H1 (cell line): ENCODE measurements around the gene PDE8A. TPM values are rescaled to one million over a fixed set of nuclear protein-coding genes. Genes with fewer than 3 reads are reported as not detected.

Source experiments
- CTCF ChIA-PET: fragments of 300-600 bp; sonication (Branson Sonifier 250); formaldehyde crosslinking; loops from one replicate; lab custom pipeline; 2021; ENCODE audit not compliant: partially characterized antibody; lab: Charles Lee
- POLR2A ChIA-PET: fragments of 300-600 bp; sonication (Branson Sonifier 250); formaldehyde crosslinking; loops from one replicate; lab custom pipeline; 2021; ENCODE audit warnings: inconsistent platforms; ENCODE audit not compliant: partially characterized antibody; lab: Charles Lee
- DNase-seq, 2 experiments: peaks; one replicate each; pipeline versions ENCODE4 v3.0.0 to v3.0.0-alpha.2; 2010 to 2022; ENCODE audit warnings: low spot score in 2 of 2, low read depth in 1 of 2, mixed read lengths in 1 of 2
- FAIRE-seq: peaks from 2 replicates; lab custom pipeline; 2011; peaks lifted over from hg19 to GRCh38; lab: Jason Lieb, UNC
- H2AFZ ChIP-seq: 2 replicates; pipeline ENCODE4 v1.8.1; 2012; ENCODE audit warnings: low read length, inconsistent platforms
- H2AK5ac ChIP-seq: 2 replicates; pipeline ENCODE4 v1.6.1; 2013; ENCODE audit warnings: low read depth, low read length
- H2BK120ac ChIP-seq: replicated peaks from 2 replicates; pipeline ENCODE3; 2013; ENCODE audit warnings: low read depth, low read length, inconsistent platforms
- H2BK12ac ChIP-seq: 2 replicates; pipeline ENCODE4 v1.6.1; 2013; ENCODE audit warnings: low read depth, low read length
- H2BK15ac ChIP-seq: 2 replicates; pipeline ENCODE4 v1.6.1; 2013; ENCODE audit warnings: low read length
- H2BK20ac ChIP-seq: 2 replicates; pipeline ENCODE4 v1.6.1; 2013; ENCODE audit warnings: low read length
- H2BK5ac ChIP-seq: 2 replicates; pipeline ENCODE4 v1.6.1; 2013; ENCODE audit warnings: low read depth, low read length
- H3K14ac ChIP-seq: 2 replicates; pipeline ENCODE4 v1.6.1; 2013; ENCODE audit warnings: inconsistent platforms; ENCODE audit not compliant: insufficient read length
- H3K18ac ChIP-seq: 2 replicates; pipeline ENCODE4 v1.6.1; 2013; ENCODE audit warnings: low read length; ENCODE audit errors: extremely low read depth
- H3K23ac ChIP-seq: 2 replicates; pipeline ENCODE4 v1.6.1; 2013; ENCODE audit warnings: inconsistent platforms; ENCODE audit not compliant: insufficient read length
- H3K23me2 ChIP-seq: 2 replicates; pipeline ENCODE4 v1.6.1; 2013; ENCODE audit warnings: low read depth, low read length
- H3K27ac ChIP-seq: 2 replicates; pipeline ENCODE4 v1.6.1; 2011; ENCODE audit warnings: low read depth, low read length, inconsistent platforms
- H3K27me3 ChIP-seq, 4 experiments: replicated peaks in 1 of 4; 1 replicate in 1 of 4; 2 replicates in 3 of 4; pipeline versions ENCODE4 v1.6.1 to v1.8.1; 2011 to 2013; ENCODE audit warnings: low read length in 3 of 4, mild to moderate bottlenecking in 3 of 4, inconsistent platforms in 2 of 4, mixed read lengths in 2 of 4, moderate library complexity in 1 of 4; ENCODE audit not compliant: control insufficient read depth in 3 of 4, insufficient read depth in 3 of 4; ENCODE audit errors: extremely low read depth in 1 of 4
- H3K36me3 ChIP-seq, 4 experiments: 2 replicates each; pipeline versions ENCODE4 v1.6.1 to v1.8.1; 2011 to 2013; ENCODE audit warnings: mild to moderate bottlenecking in 4 of 4, low read length in 3 of 4, moderate library complexity in 2 of 4, control low read depth in 1 of 4, inconsistent platforms in 1 of 4; ENCODE audit not compliant: insufficient read depth in 4 of 4, control insufficient read depth in 2 of 4
- H3K4ac ChIP-seq: replicated peaks from 2 replicates; pipeline ENCODE3; 2013; ENCODE audit warnings: low read length, low read depth, mixed read lengths, inconsistent platforms; ENCODE audit not compliant: insufficient read length
- H3K4me1 ChIP-seq, 4 experiments: replicated peaks in 1 of 4; 1 replicate in 1 of 4; 2 replicates in 3 of 4; pipeline versions ENCODE4 v1.6.1 to v1.8.1; 2011 to 2013; ENCODE audit warnings: low read length in 3 of 4, inconsistent platforms in 2 of 4, mixed read lengths in 1 of 4; ENCODE audit not compliant: insufficient read depth in 4 of 4, control insufficient read depth in 3 of 4
- H3K4me2 ChIP-seq, 2 experiments: 2 replicates each; pipeline versions ENCODE4 v1.6.1 to v1.8.1; 2011 to 2013; ENCODE audit warnings: low read depth in 2 of 2, low read length in 2 of 2, control low read depth in 1 of 2, inconsistent platforms in 1 of 2, mild to moderate bottlenecking in 1 of 2; ENCODE audit not compliant: insufficient read depth in 1 of 2
- H3K4me3 ChIP-seq, 4 experiments: fragments of 200-600, 300-600 bp in 1 of 4; sonication (generic), shearing (Covaris generic), sonication (Bioruptor Twin) in 1 of 4; 2 replicates each; pipeline versions ENCODE4 v1.5.1 to v1.8.1; 2011 to 2016; ENCODE audit warnings: low read length in 4 of 4, low read depth in 3 of 4, control low read depth in 2 of 4, inconsistent platforms in 2 of 4, mild to moderate bottlenecking in 2 of 4, mixed read lengths in 1 of 4, moderate library complexity in 1 of 4; ENCODE audit not compliant: insufficient read depth in 2 of 4; ENCODE audit errors: extremely low read depth in 1 of 4
- H3K56ac ChIP-seq: replicated peaks from 2 replicates; pipeline ENCODE3; 2013; ENCODE audit warnings: low read depth, mild to moderate bottlenecking, mixed read lengths, low read length, inconsistent platforms; ENCODE audit not compliant: insufficient read length
- H3K79me1 ChIP-seq: 2 replicates; pipeline ENCODE4 v1.6.1; 2013; ENCODE audit warnings: low read depth, low read length, control low read depth
- H3K79me2 ChIP-seq, 2 experiments: 2 replicates each; pipeline versions ENCODE4 v1.6.1 to v1.8.1; 2012 to 2013; ENCODE audit warnings: low read length in 2 of 2, mild to moderate bottlenecking in 2 of 2, inconsistent platforms in 1 of 2; ENCODE audit not compliant: insufficient read depth in 2 of 2, control insufficient read depth in 1 of 2
- H3K9ac ChIP-seq, 4 experiments: replicated peaks in 1 of 4; 1 replicate in 1 of 4; 2 replicates in 3 of 4; pipeline versions ENCODE4 v1.6.1 to v1.8.1; 2011 to 2013; ENCODE audit warnings: low read depth in 3 of 4, low read length in 3 of 4, control low read depth in 2 of 4, mild to moderate bottlenecking in 2 of 4, moderate library complexity in 2 of 4, inconsistent platforms in 1 of 4; ENCODE audit errors: extremely low read depth in 1 of 4
- H3K9me3 ChIP-seq, 2 experiments: 2 replicates each; pipeline versions ENCODE4 v1.6.1 to v1.8.1; 2012 to 2013; ENCODE audit warnings: mild to moderate bottlenecking in 2 of 2, moderate library complexity in 2 of 2, control low read depth in 1 of 2, inconsistent platforms in 1 of 2, low read depth in 1 of 2, low read length in 1 of 2, mixed read lengths in 1 of 2; ENCODE audit not compliant: insufficient read depth in 2 of 2
- H4K20me1 ChIP-seq, 2 experiments: replicated peaks in 1 of 2; 2 replicates each; pipeline versions ENCODE3 to v1.8.1; 2011 to 2013; ENCODE audit warnings: inconsistent platforms in 2 of 2, low read length in 2 of 2, mild to moderate bottlenecking in 1 of 2; ENCODE audit not compliant: insufficient read depth in 2 of 2, control insufficient read depth in 1 of 2
- H4K5ac ChIP-seq: 2 replicates; pipeline ENCODE4 v1.6.1; 2013; ENCODE audit warnings: low read length, low read depth, mixed read lengths, inconsistent platforms; ENCODE audit not compliant: insufficient read length
- H4K8ac ChIP-seq: 2 replicates; pipeline ENCODE4 v1.8.0; 2013; ENCODE audit warnings: mild to moderate bottlenecking, moderate library complexity, low read length, inconsistent platforms; ENCODE audit not compliant: insufficient read depth; ENCODE audit errors: extremely low read depth
- H4K91ac ChIP-seq: replicated peaks from 2 replicates; pipeline ENCODE3; 2013; ENCODE audit warnings: low read length, mixed read lengths, inconsistent platforms; ENCODE audit not compliant: insufficient read length
- KDM4A ChIP-seq: IDR thresholded peaks from one replicate; pipeline ENCODE4 v1.7.1; 2012; ENCODE audit warnings: low read depth, mild to moderate bottlenecking, moderate library complexity, low read length, inconsistent platforms; ENCODE audit not compliant: severe bottlenecking
- WGBS, 2 experiments: shearing (Covaris generic) in 1 of 2; methylation state at CpG; one replicate each; pipeline versions ENCODE4 v1.1.6 to v1.1.7; 2013 to 2015; ENCODE audit warnings: low lambda C conversion rate in 2 of 2, mixed read lengths in 2 of 2, inconsistent platforms in 1 of 2, low coverage in 1 of 2, missing lambda C conversion rate in 1 of 2; ENCODE audit not compliant: insufficient replicate concordance in 2 of 2, insufficient coverage in 1 of 2, insufficient read length in 1 of 2; ENCODE audit errors: extremely low coverage in 1 of 2, missing lambda C conversion rate in 1 of 2; 5-methylcytosine and 5-hydroxymethylcytosine counted together
- polyA plus RNA-seq, 7 experiments: library from polyadenylated mRNA; depleted of rRNA in 3 of 7; stranded (reverse) in 5 of 7; unstranded in 2 of 7; fragments of >200 nt in 5 of 7; fragments of 200-250 nt in 2 of 7; gene quantifications; 1 replicate in 5 of 7; 2 replicates in 1 of 7; 4 replicates in 1 of 7; pipeline versions ENCODE4 v1.2.1 to v1.2.3, GENCODE V29; 2011 to 2013; ENCODE audit warnings: missing spikeins in 2 of 7, mixed read lengths in 2 of 7
- total RNA-seq: library from RNA; stranded (reverse); fragmentation: NEBNext Ultra II Directional; extraction: Animal tissue kit (Norgen Biotek cat#: 25700); gene quantifications from 2 replicates; pipeline ENCODE4 v1.2.1, GENCODE V29; 2021

The PDE8A gene
- total and polyA plus RNA-seq, 2 of the 8 experiments (the other 6 are each of a cell fraction or from before 2014, with no cell fraction given) = 6.9 to 7.8 TPM

GRCh38 chr15:85037641-85038040 is 56.0 kb downstream of the PDE8A start:
- TF ChIP-seq KDM4A = no peak
- no peaks in the 10 kb centered on the region for H3K79me2 ChIP-seq
- no peak overlapping the region for H3K23ac ChIP-seq
- no peak overlapping the region for H3K14ac ChIP-seq
- H2BK20ac ChIP-seq = no peak overlapping the region
- POLR2A ChIA-PET = no interaction called here
- no peaks in the 10 kb centered on the region for H3K27me3 ChIP-seq
- no peak overlapping the region for H2AK5ac ChIP-seq
- peaks cover 0 to 3% (median under 1%) of the 10 kb centered on the region in 4 experiments; a peak in 2 of 7 replicates for H3K4me1 ChIP-seq
- H2BK15ac ChIP-seq = no peak overlapping the region
- no peak overlapping the region for H3K9ac ChIP-seq
- H3K4me3 ChIP-seq = no peak overlapping the region
- H3K56ac ChIP-seq = no peak overlapping the region
- no peak overlapping the region for H2AFZ ChIP-seq
- DNase-seq = no peak
- 80% methylated on average over 2 of the region's 2 CpGs; no CpG with 5 or more reads in 1 of the 2 experiments for WGBS, 2 experiments
- H3K23me2 ChIP-seq = no peaks in the 10 kb centered on the region
- no peaks in the 10 kb centered on the region for H3K9me3 ChIP-seq
- CTCF ChIA-PET = interaction anchor here (0.6 to 1.4 kb wide), 4 partner anchors 30 to 496 kb away, joined by 3 to 4 read pairs (median 3); no protein-coding TSS in a partner anchor
- H4K20me1 ChIP-seq = no peaks in the 10 kb centered on the region
- no peak overlapping the region for H4K8ac ChIP-seq
- H3K79me1 ChIP-seq = no peaks in the 10 kb centered on the region
- no peaks in the 10 kb centered on the region for H3K36me3 ChIP-seq
- H3K18ac ChIP-seq = no peak overlapping the region
- no peak overlapping the region for H2BK12ac ChIP-seq
- no peak overlapping the region for H2BK120ac ChIP-seq
- H3K4ac ChIP-seq = no peak overlapping the region
- FAIRE-seq = no peak
- no peak overlapping the region for H3K4me2 ChIP-seq
- no peak overlapping the region for H3K27ac ChIP-seq
- no peak overlapping the region for H4K5ac ChIP-seq
- no peak overlapping the region for H4K91ac ChIP-seq
- no peak overlapping the region for H2BK5ac ChIP-seq
